ENCODE results near the gene FZD4.
A peak's percentile ranks its signal among the peaks of the same experiment; 100 is the strongest.
"Not testable (repeated sequence)": the region's sequence is repeated elsewhere in the genome, so short reads cannot be mapped to it uniquely, and the experiment has no call there.

FZD4 gene

DNA sequence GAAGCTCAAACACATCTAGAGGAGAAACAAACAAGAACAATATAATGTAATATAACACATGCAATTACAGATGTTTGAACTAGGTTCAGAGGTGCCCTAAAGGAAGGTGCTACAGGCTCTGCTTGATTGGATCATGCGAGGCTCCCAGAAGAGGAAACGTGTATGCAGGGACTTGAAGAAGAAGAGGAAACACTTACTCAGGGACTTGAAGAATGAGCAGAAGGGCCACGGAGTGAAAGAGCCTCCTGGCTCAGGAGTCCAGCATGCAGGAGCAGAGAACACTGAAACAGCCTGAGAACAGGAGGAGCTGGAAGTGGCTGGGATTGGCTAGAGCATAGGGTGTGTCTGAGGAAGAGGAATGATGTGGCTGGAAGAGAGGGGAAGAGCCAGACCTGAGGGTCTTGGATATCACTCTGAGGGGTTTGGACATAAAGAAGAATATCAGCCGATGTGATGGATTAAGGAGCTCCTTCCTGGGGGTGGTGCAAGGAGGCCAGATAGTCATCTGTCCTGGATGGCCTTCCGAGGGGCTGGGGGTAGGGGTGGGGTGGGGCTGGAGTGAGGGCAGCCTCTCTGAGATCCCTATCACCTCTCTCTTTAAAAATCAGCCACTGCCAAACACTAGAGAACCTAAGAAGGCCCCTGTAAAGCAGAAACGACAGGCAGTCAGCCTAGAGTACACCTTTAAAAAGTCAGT, 16.8 kb downstream of the FZD4 start:
- Histone ChIP-seq H3K27ac (ENCODE audit: insufficient read depth in 1 of 2, low read depth in 1 of 2, low read length in 2 of 2, poor library complexity in 1 of 2, severe bottlenecking in 2 of 2) (peak overlapping the region in 1 of 2 experiments; percentile 27), H3K4me3 (ENCODE audit: control insufficient read depth in 1 of 7, extremely low read depth in 1 of 7, insufficient read depth in 4 of 7, low read depth in 2 of 7, low read length in 6 of 7) (no peak overlapping the region), H3K9me3 (ENCODE audit: control extremely low read depth in 1 of 5, control insufficient read depth in 4 of 5, insufficient read depth in 2 of 5, low read depth in 1 of 5, low read length in 4 of 5) (no peaks in the 10 kb centered on the region), H3K4me1 (ENCODE audit: control extremely low read depth in 1 of 4, control insufficient read depth in 4 of 4, insufficient read depth in 4 of 4, low read length in 3 of 4) (no peaks in the 10 kb centered on the region), H3K36me3 (ENCODE audit: control insufficient read depth in 4 of 4, insufficient read depth in 4 of 4, low read length in 3 of 4) (no peaks in the 10 kb centered on the region), H3K27me3 (replicated peaks in 2 of 5; ENCODE audit: control insufficient read depth in 4 of 5, insufficient read depth in 5 of 5, low read length in 4 of 5) (no peaks in the 10 kb centered on the region)
- no peak for DNase-seq
- POLR2A ChIA-PET: no interaction called here
- WGBS (ENCODE audit: insufficient coverage): 33% methylated on average over 3 of the region's 6 CpGs
- CTCF ChIA-PET: interaction anchor here (1.0 to 3.8 kb wide), 20 partner anchors 11 to 484 kb away, joined by 3 to 28 read pairs (median 4); partner anchors contain the start of gene FZD4

DNA sequence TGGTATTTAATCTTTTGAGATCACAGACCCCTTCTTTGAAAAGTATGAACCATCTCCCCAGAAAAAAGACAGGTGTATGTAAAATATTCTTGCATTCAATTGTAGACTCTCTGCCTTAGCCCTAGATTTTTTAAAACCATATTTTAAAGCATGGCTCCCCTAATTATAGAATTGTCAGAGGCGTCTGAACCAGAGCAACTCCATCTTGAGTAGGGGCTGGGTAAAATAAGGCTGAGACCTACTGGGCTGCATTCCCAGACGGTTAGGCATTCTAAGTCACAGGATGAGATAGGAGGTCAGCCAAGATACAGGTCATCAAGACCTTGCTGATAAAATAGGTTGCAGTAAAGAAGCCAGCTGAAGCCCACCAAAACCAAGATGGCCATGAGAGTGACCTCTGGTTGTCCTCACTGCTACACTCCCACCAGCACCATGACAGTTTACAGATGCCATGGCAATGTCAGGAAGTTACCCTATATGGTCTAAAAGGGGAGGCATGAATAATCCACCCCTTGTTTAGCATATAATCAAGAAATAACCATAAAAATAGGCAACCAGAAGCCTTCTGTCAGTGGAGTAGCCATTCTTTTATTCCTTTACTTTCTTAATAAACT, 17.9 kb downstream of the FZD4 start:
- H3K4me3 ChIP-seq (ENCODE audit: control insufficient read depth in 1 of 7, extremely low read depth in 1 of 7, insufficient read depth in 4 of 7, low read depth in 2 of 7, low read length in 6 of 7); H3K36me3 ChIP-seq (ENCODE audit: control insufficient read depth in 4 of 4, insufficient read depth in 4 of 4, low read length in 3 of 4); H3K4me1 ChIP-seq (ENCODE audit: control extremely low read depth in 1 of 4, control insufficient read depth in 4 of 4, insufficient read depth in 4 of 4, low read length in 3 of 4); H3K9me3 ChIP-seq (ENCODE audit: control extremely low read depth in 1 of 5, control insufficient read depth in 4 of 5, insufficient read depth in 2 of 5, low read depth in 1 of 5, low read length in 4 of 5); H3K27ac ChIP-seq (ENCODE audit: insufficient read depth in 1 of 2, low read depth in 1 of 2, low read length in 2 of 2, poor library complexity in 1 of 2, severe bottlenecking in 2 of 2); DNase-seq; POLR2A ChIA-PET; H3K27me3 ChIP-seq (replicated peaks in 2 of 5; ENCODE audit: control insufficient read depth in 4 of 5, insufficient read depth in 5 of 5, low read length in 4 of 5): not testable (repeated sequence)
- CTCF ChIA-PET: interaction anchor here (1.0 to 3.8 kb wide), 8 partner anchors 12 to 485 kb away, joined by 3 to 28 read pairs (median 10); no protein-coding TSS in a partner anchor
- WGBS (ENCODE audit: insufficient coverage): 77% methylated on average over 2 of the region's 2 CpGs

DNA sequence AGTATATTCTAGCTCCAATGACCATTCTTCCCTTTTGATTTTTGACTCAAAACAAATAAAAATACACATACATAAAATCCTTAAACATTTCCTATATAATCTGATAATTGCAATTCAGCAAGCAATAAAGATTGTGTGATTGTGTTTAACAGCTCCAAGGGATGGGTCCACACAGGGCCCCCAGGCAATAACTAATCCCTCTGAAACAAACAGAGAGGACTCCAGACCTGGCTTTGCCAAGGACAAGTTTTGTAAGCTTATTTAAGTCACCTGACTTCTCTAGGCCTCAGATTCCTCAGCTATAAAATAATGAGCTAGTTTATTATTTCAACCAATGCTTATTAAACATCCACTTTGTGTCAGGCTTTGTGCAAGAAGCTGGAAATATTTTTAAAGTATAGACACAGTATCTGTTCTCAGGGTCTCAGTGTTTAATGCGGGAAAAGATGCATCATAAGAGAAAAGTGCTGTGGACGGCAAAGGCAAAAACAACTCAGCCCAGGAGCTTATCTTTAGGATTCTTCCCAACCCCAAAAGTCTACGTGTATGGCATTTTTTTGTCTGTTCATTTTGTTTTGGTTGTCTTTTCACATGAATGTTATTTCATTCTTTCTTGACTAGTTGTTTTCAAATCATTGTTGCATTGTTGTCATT, 20.1 kb downstream of the FZD4 start:
- Histone ChIP-seq H3K27ac (ENCODE audit: insufficient read depth in 1 of 2, low read depth in 1 of 2, low read length in 2 of 2, poor library complexity in 1 of 2, severe bottlenecking in 2 of 2) (peak overlapping the region in 1 of 2 experiments; percentile 1), H3K4me3 (ENCODE audit: control insufficient read depth in 1 of 7, extremely low read depth in 1 of 7, insufficient read depth in 4 of 7, low read depth in 2 of 7, low read length in 6 of 7) (no peak overlapping the region), H3K27me3 (replicated peaks in 2 of 5; ENCODE audit: control insufficient read depth in 4 of 5, insufficient read depth in 5 of 5, low read length in 4 of 5) (no peaks in the 10 kb centered on the region), H3K36me3 (ENCODE audit: control insufficient read depth in 4 of 4, insufficient read depth in 4 of 4, low read length in 3 of 4) (no peaks in the 10 kb centered on the region), H3K9me3 (ENCODE audit: control extremely low read depth in 1 of 5, control insufficient read depth in 4 of 5, insufficient read depth in 2 of 5, low read depth in 1 of 5, low read length in 4 of 5) (no peaks in the 10 kb centered on the region), H3K4me1 (ENCODE audit: control extremely low read depth in 1 of 4, control insufficient read depth in 4 of 4, insufficient read depth in 4 of 4, low read length in 3 of 4) (peaks cover 0 to 7% (median 5%) of the 10 kb centered on the region in 4 experiments)
- ChIA-PET POLR2A (no interaction called here), CTCF (interaction anchor here (0.6 to 2.2 kb wide), 6 partner anchors 10 to 366 kb away, joined by 3 to 10 read pairs (median 4); no protein-coding TSS in a partner anchor)
- no peak for DNase-seq
- WGBS (ENCODE audit: insufficient coverage): no CpG with 5 or more reads among the region's 3 CpGs

GRCh38 chr11:86934582-86934900, 20.7 kb downstream of the FZD4 start:
- Histone ChIP-seq H3K4me3 (ENCODE audit: control insufficient read depth in 1 of 7, extremely low read depth in 1 of 7, insufficient read depth in 4 of 7, low read depth in 2 of 7, low read length in 6 of 7) (no peak overlapping the region), H3K9me3 (ENCODE audit: control extremely low read depth in 1 of 5, control insufficient read depth in 4 of 5, insufficient read depth in 2 of 5, low read depth in 1 of 5, low read length in 4 of 5) (no peaks in the 10 kb centered on the region), H3K27ac (ENCODE audit: insufficient read depth in 1 of 2, low read depth in 1 of 2, low read length in 2 of 2, poor library complexity in 1 of 2, severe bottlenecking in 2 of 2) (no peak overlapping the region), H3K4me1 (ENCODE audit: control extremely low read depth in 1 of 4, control insufficient read depth in 4 of 4, insufficient read depth in 4 of 4, low read length in 3 of 4) (peaks cover 0 to 7% (median 5%) of the 10 kb centered on the region in 4 experiments), H3K27me3 (replicated peaks in 2 of 5; ENCODE audit: control insufficient read depth in 4 of 5, insufficient read depth in 5 of 5, low read length in 4 of 5) (no peaks in the 10 kb centered on the region), H3K36me3 (ENCODE audit: control insufficient read depth in 4 of 4, insufficient read depth in 4 of 4, low read length in 3 of 4) (no peaks in the 10 kb centered on the region)
- CTCF ChIA-PET: interaction anchor here (1.0 to 2.2 kb wide), 5 partner anchors 9 to 366 kb away, joined by 3 to 10 read pairs (median 4); no protein-coding TSS in a partner anchor
- no peak for DNase-seq
- POLR2A ChIA-PET: no interaction called here

GRCh38 chr11:86933891-86934581, 21.2 kb downstream of the FZD4 start:
- POLR2A ChIA-PET: no interaction called here

DNA sequence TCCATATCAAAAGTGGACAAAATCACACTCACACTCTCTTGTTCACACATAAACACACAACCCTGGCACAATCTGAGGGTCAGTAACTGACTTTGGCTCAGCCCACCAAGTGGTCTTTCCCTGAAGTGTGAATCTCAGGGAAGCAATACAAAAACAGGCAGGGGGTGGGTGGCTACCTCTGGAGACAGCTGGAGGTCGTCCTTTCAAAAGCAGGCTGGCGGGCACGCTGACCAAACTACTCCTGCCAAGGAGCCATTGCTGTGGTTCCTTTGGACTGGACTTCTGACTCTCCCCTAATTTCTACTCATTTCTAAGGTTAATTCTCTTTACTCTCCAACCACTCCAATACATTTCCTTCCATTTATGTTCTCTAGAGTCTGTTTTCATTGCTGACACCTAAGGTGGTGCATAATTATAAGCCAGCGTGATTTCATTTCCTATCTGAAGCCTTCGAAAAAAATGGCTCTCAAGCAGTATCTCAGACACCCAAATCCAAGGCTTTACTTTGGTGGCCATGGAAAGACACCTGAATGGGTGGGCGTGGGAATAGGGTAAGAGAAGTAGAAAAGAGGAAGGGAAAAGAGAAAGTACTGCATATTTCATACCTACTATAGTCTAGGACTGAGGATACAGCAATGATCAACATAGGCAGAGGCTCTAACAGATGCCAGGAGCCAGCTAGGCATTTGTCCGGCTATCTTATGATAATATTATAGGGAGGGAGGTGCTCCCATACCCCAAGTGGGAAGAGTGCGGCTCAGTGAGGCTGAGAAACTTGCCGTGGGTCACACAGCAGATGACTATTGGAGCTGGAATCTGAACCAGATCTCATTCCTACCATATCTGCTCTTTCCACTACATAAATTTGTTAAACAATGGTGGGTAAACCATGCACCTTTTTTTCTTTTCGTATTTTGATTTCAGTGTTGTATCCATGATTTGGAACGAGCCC, 22.0 kb downstream of the FZD4 start:
- no peak for DNase-seq
- Histone ChIP-seq H3K9me3 (ENCODE audit: control extremely low read depth in 1 of 5, control insufficient read depth in 4 of 5, insufficient read depth in 2 of 5, low read depth in 1 of 5, low read length in 4 of 5) (no peaks in the 10 kb centered on the region), H3K27me3 (replicated peaks in 2 of 5; ENCODE audit: control insufficient read depth in 4 of 5, insufficient read depth in 5 of 5, low read length in 4 of 5) (no peaks in the 10 kb centered on the region), H3K36me3 (ENCODE audit: control insufficient read depth in 4 of 4, insufficient read depth in 4 of 4, low read length in 3 of 4) (no peaks in the 10 kb centered on the region), H3K27ac (ENCODE audit: insufficient read depth in 1 of 2, low read depth in 1 of 2, low read length in 2 of 2, poor library complexity in 1 of 2, severe bottlenecking in 2 of 2) (no peak overlapping the region), H3K4me3 (ENCODE audit: control insufficient read depth in 1 of 7, extremely low read depth in 1 of 7, insufficient read depth in 4 of 7, low read depth in 2 of 7, low read length in 6 of 7) (no peak overlapping the region), H3K4me1 (ENCODE audit: control extremely low read depth in 1 of 4, control insufficient read depth in 4 of 4, insufficient read depth in 4 of 4, low read length in 3 of 4) (peaks cover 0 to 7% (median 5%) of the 10 kb centered on the region in 4 experiments)
- 97% methylated on average over 4 of the region's 11 CpGs for WGBS (ENCODE audit: insufficient coverage)
- ChIA-PET CTCF (interaction anchor here (1.1 to 2.2 kb wide), 2 partner anchors 13 to 44 kb away, joined by 3 to 10 read pairs; no protein-coding TSS in a partner anchor), POLR2A (no interaction called here)

More at GRCh38 chr11:86933891-86934581, 21.2 kb downstream of the FZD4 start:
- CTCF ChIA-PET: interaction anchor here (1.0 to 2.2 kb wide), 5 partner anchors 9 to 367 kb away, joined by 3 to 10 read pairs (median 4); no protein-coding TSS in a partner anchor
- no peaks in the 10 kb centered on the region for H3K27me3 ChIP-seq (replicated peaks in 2 of 5; ENCODE audit: control insufficient read depth in 4 of 5, insufficient read depth in 5 of 5, low read length in 4 of 5)
- no peaks in the 10 kb centered on the region for H3K9me3 ChIP-seq (ENCODE audit: control extremely low read depth in 1 of 5, control insufficient read depth in 4 of 5, insufficient read depth in 2 of 5, low read depth in 1 of 5, low read length in 4 of 5)
- WGBS (ENCODE audit: insufficient coverage): 100% methylated on average over 2 of the region's 7 CpGs
- H3K4me1 ChIP-seq (ENCODE audit: control extremely low read depth in 1 of 4, control insufficient read depth in 4 of 4, insufficient read depth in 4 of 4, low read length in 3 of 4): peaks cover 0 to 7% (median 5%) of the 10 kb centered on the region in 4 experiments
- no peaks in the 10 kb centered on the region for H3K36me3 ChIP-seq (ENCODE audit: control insufficient read depth in 4 of 4, insufficient read depth in 4 of 4, low read length in 3 of 4)
- H3K27ac ChIP-seq (ENCODE audit: insufficient read depth in 1 of 2, low read depth in 1 of 2, low read length in 2 of 2, poor library complexity in 1 of 2, severe bottlenecking in 2 of 2): no peak overlapping the region
- no peak overlapping the region for H3K4me3 ChIP-seq (ENCODE audit: control insufficient read depth in 1 of 7, extremely low read depth in 1 of 7, insufficient read depth in 4 of 7, low read depth in 2 of 7, low read length in 6 of 7)
- no peak for DNase-seq
